Transverse colon (tissue), 4 donors: ENCODE data around the gene JCHAIN. TPM values are rescaled to one million over a fixed set of nuclear protein-coding genes. Genes with fewer than 3 reads are reported as not detected.

Experiments
- DNase-seq: peaks from one replicate; pipeline ENCODE4 v3.0.0-alpha.2; 2019
- H3K27ac ChIP-seq, 4 donors: fragments of 200-600 bp; sonication (generic); 2 replicates each; pipeline ENCODE4 v1.5.1; 2016 to 2018; ENCODE audit warnings: inconsistent platforms in 4 of 4
- H3K27me3 ChIP-seq: fragments of 200-600 bp; sonication (generic); 2 replicates; pipeline ENCODE4 v1.5.1; 2017; ENCODE audit warnings: inconsistent platforms
- H3K36me3 ChIP-seq, 4 donors: fragments of 200-600 bp; sonication (generic); 2 replicates each; pipeline ENCODE4 v1.5.1; 2017 to 2019; ENCODE audit warnings: inconsistent platforms in 4 of 4
- H3K4me1 ChIP-seq, 4 donors: fragments of 200-600 bp; sonication (generic); 2 replicates each; pipeline ENCODE4 v1.5.1; 2017 to 2020; ENCODE audit warnings: inconsistent platforms in 4 of 4
- H3K4me3 ChIP-seq, 4 donors: fragments of 200-600 bp; sonication (generic); 1 replicate in 1 of 4; 2 replicates in 3 of 4; pipeline versions ENCODE4 v1.5.1 to v1.6.1; 2017 to 2019; ENCODE audit warnings: inconsistent platforms in 4 of 4
- H3K9me3 ChIP-seq, 2 donors: fragments of 200-600 bp; sonication (generic); 2 replicates each; pipeline ENCODE4 v1.5.1; 2017 to 2019; ENCODE audit warnings: inconsistent platforms in 2 of 2
- CTCF ChIP-seq, 5 experiments: fragments of 200-600 bp in 3 of 5; fragments of 450-650 bp in 2 of 5; sonication (generic) in 3 of 5; IDR thresholded peaks; 1 replicate in 2 of 5; 2 replicates in 3 of 5; pipeline ENCODE4 v1.5.1; 2016 to 2017; ENCODE audit warnings: antibody characterized with exemption in 5 of 5, inconsistent platforms in 3 of 5, mild to moderate bottlenecking in 2 of 5, moderate library complexity in 1 of 5
- EP300 ChIP-seq: sonication (generic); formaldehyde crosslinking; IDR thresholded peaks from one replicate; pipeline ENCODE4 v1.6.1; 2017; ENCODE audit warnings: antibody characterized with exemption, low read depth
- POLR2A ChIP-seq: fragments of 450-650 bp; IDR thresholded peaks from one replicate; pipeline ENCODE4 v1.6.1; 2016; ENCODE audit warnings: antibody characterized with exemption, mild to moderate bottlenecking, moderate library complexity
- POLR2AphosphoS5 ChIP-seq, 3 donors: sonication (generic); formaldehyde crosslinking; IDR thresholded peaks; one replicate each; pipeline ENCODE4 v1.6.1; 2016; ENCODE audit warnings: antibody characterized with exemption in 3 of 3
- WGBS, 2 donors: methylation state at CpG; one replicate each; pipeline ENCODE4 v1.1.5; 2018; ENCODE audit warnings: low coverage in 1 of 2; 5-methylcytosine and 5-hydroxymethylcytosine counted together
- in situ Hi-C, 4 donors: fragments of 200-750 bp; cut with MboI; loops; one replicate each; pipeline versions ENCODE4 v1.15.0 to v1.15.1; 2017; ENCODE audit warnings: low sequenced_read_pairs in 3 of 4, low pct_ligation_motif_present in 1 of 4, low pct_unique_long_range_greater_than_20kb in 1 of 4
- intact Hi-C: fragments of 100-400 bp; cut with DNase I; formaldehyde crosslinking; loops from one replicate; pipeline ENCODE4 v1.15.1; 2023; ENCODE audit warnings: low total_unique reads
- total RNA-seq, 4 donors: library from RNA; depleted of rRNA; stranded (reverse); fragments of >200 nt; gene quantifications; one replicate each; pipeline ENCODE4 v1.1.0, GENCODE V29; 2016

Gene JCHAIN
- total RNA-seq, 4 donors from 2014 or later, result 38.2 to 1,497 (median 176) TPM

DNA sequence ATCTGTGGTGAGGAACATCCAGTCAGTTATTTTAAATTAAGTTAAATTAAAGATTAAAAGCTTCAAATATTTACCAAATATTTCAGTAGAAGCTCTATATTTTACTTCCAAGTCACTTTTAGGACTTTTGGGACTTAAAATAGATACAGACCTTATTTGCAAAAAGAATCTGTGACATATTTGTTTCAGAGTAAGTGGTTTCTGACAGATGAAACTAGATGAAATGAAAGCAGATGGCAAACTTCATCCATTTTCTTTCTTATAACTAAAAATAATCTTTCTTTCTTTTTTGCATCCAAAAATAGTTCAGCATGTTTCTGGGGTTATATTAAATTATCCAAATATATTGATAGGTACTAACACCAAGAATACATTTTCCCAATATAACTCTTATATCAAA is 15.4 kb upstream of the JCHAIN start:
- in situ Hi-C loops (no loop called here), intact Hi-C loops (no loop called here)
- no peak for DNase-seq
- no peak for TF ChIP-seq EP300
- H3K36me3 ChIP-seq, result no peaks in the 10 kb centered on the region
- H3K9me3 ChIP-seq, result no peaks in the 10 kb centered on the region
- H3K27ac ChIP-seq, result peak overlapping the region in 2 of 4 donors; percentile 13 to 29
- no peaks in the 10 kb centered on the region for H3K4me1 ChIP-seq
- no peaks in the 10 kb centered on the region for H3K27me3 ChIP-seq
- H3K4me3 ChIP-seq, result no peak overlapping the region

GRCh38 chr4:70680934-70681333 is 14.6 kb upstream of the JCHAIN start:
- in situ Hi-C loops, result no loop called here

DNA sequence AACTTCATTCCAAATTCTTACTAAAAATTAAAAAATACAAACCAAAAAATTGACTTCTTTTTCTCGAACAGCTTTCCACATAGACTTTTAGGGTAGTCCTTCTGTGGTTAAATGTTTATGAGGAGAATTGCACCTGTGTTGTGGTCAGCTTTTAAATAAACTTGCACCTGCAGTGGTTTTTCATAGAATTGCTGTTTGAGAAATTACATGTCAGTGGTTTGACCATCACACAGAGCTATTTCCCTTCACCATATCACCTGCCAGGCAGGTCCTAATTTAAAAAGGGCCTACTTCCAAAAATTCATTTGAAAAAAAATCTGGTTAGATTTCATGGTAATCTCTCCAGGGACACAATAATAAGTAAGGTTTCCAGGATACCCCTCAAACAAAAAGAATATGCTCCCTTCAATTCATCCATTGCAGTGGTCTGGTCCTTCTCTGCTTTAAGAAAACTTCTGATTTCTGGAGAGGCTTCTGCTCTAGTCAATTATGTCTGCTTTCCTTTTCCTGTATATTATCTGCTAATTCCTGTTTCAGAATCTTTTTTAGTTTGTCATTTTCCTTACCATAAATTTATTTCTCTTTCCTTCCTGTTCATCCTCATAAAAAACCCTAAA is 12.2 kb upstream of the JCHAIN start:
- WGBS, 2 donors, result 56 to 69% methylated on average over 1 of the region's 1 CpG
- no peaks in the 10 kb centered on the region for H3K4me1 ChIP-seq
- in situ Hi-C loops, result no loop called here

More at GRCh38 chr4:70680934-70681333, 14.6 kb upstream of the JCHAIN start:
- Histone ChIP-seq H3K36me3 (no peaks in the 10 kb centered on the region), H3K9me3 (no peaks in the 10 kb centered on the region), H3K27me3 (no peaks in the 10 kb centered on the region), H3K27ac (peak overlapping the region; percentile 13 to 29 (median 22)), H3K4me3 (no peak overlapping the region), H3K4me1 (no peaks in the 10 kb centered on the region)
- no peak for DNase-seq
- TF ChIP-seq EP300 (no peak), POLR2A (no peak), CTCF (IDR thresholded peaks at IDR 0.05) (no peak), POLR2AphosphoS5 (IDR thresholded peaks at IDR 0.05) (no peak)
- intact Hi-C loops, result no loop called here

GRCh38 chr4:70676554-70677090 is 10.3 kb upstream of the JCHAIN start:
- Histone ChIP-seq H3K27me3 (no peaks in the 10 kb centered on the region), H3K4me3 (no peak overlapping the region), H3K4me1 (no peaks in the 10 kb centered on the region), H3K36me3 (no peaks in the 10 kb centered on the region), H3K27ac (peak overlapping the region in 2 of 4 donors; percentile 9 to 16), H3K9me3 (no peaks in the 10 kb centered on the region)
- DNase-seq, result no peak
- TF ChIP-seq CTCF (IDR thresholded peaks at IDR 0.05) (no peak), POLR2A (no peak), POLR2AphosphoS5 (IDR thresholded peaks at IDR 0.05) (no peak), EP300 (no peak)
- in situ Hi-C loops (no loop called here), intact Hi-C loops (no loop called here)
- 85% methylated on average over 5 to 6 of the region's 6 CpGs for WGBS, 2 donors

More for the DNA sequence above, 12.2 kb upstream of the JCHAIN start:
- Histone ChIP-seq H3K27ac (peak overlapping the region in 1 of 4 donors; percentile 21), H3K4me3 (no peak overlapping the region), H3K9me3 (no peaks in the 10 kb centered on the region), H3K36me3 (no peaks in the 10 kb centered on the region), H3K27me3 (no peaks in the 10 kb centered on the region)
- no peak for DNase-seq
- intact Hi-C loops, result no loop called here
- TF ChIP-seq CTCF (IDR thresholded peaks at IDR 0.05) (no peak), POLR2A (no peak), POLR2AphosphoS5 (IDR thresholded peaks at IDR 0.05) (no peak), EP300 (no peak)
